Fibroblast of skin of left biceps (primary cell): ENCODE results near the gene CYP19A1.

ENCODE experiments used
- DNase-seq, 2 experiments: peaks; one replicate each; pipeline ENCODE4 v3.0.0-alpha.2; 2013; ENCODE audit warnings: low read depth in 2 of 2

Gene CYP19A1

DNA sequence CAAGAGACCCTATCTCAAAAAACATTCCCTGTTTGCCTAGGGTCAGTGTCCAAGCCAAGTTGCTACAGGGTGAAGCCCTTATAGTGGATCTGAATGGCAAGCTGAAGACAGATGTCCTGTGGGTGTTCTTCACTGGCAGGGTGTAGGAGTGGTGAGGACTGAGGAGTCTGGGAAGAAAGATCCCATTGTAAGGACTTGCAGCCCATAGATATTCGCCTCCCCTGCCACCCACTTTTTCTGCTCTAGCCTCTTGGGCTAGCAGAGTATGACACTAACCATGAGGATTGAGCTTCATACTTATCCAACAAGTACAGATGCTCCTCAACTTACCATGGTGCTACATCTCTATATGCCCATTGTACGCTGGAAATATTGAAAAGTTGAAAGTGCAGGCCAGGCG, 13.2 kb downstream of the CYP19A1 start:
- no peak for DNase-seq

DNA sequence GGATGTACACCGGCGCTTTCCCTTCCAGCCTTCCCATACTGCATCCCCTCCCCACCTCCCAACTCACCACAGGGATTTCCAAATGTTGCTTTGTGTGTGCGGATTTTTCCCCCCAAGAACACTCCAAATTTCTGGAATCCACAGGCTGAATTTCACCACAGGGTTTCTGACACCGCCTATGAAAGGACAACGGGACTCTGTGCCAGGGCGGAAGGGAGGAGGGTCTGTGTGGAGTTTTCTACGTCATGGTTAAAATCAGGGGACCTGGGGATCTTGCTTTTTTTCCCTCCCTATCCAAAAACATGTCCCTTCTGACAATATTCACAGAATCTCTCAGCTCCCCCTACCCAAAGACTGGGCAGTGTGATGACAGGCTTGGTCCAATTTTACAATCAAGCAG, 14.6 kb downstream of the CYP19A1 start:
- no peak for DNase-seq

DNA sequence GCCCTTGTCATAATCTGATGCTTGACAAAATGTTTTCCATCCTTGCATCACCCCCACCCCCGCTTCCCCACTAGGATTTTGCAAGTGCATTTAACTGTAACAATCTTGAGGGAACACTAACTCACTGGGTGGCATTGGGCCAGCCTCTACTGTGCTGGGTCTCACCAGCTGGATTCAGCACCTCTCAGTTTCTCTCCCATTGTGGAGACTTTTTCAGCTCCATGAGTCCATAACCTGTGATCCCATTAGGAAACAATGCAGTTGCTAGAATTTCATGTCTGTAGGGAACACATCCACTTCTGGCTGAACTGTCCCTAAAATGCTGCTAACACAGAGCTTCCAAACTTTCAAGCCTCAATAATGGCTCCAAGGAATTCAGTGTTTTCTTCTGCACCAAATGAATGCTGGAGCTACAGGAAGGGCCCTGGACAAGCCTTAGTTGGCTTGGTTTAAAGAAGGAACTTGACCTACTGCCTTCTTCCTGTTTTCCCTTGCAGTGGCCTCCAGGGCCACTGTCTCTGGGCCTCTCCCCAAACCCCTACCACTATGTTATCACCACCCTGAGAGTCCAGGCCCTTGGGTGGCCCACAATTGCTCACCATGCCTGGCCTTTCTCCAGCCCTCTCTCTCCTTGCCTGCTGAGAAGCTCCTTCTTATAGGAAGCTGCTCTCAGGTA, 15.6 kb downstream of the CYP19A1 start:
- no peak for DNase-seq

DNA sequence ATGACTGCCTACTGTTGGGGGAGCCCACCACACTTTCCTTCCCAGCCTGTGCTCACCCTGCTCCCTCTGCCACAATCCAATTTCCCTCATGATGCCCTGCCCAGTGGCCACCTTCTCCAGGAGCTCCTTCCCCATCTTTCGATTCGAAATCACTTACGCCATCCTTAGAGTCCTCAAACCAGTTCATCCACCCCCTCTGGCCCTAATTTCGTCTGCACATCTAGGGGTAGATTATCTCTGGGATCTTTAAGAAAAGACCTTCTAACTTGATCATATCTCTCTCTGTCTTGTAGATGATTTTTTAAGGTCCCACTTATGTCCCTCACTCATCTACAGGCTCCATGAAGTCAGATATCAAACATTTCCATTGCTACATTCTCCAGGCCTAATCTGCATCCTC, 17.1 kb downstream of the CYP19A1 start:
- no peak for DNase-seq

DNA sequence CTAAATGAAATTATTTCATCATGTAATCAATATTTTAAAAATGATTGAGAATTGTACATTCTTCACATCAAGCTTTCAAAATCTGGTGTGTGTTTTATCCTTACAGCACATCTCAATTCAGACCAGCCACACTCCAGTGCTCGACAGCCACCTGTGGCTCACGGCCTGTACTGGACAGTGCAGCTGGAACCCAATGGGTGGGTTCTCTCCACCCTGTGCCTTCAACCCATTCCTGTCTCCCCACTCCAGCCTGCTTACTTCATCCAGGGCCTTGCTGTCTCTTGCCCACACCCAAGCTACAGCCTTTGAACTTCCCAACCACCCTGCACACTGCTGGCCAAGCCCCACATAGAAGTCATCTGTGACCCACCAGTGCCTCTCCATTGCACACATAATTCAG, 17.6 kb downstream of the CYP19A1 start:
- no peak for DNase-seq

DNA sequence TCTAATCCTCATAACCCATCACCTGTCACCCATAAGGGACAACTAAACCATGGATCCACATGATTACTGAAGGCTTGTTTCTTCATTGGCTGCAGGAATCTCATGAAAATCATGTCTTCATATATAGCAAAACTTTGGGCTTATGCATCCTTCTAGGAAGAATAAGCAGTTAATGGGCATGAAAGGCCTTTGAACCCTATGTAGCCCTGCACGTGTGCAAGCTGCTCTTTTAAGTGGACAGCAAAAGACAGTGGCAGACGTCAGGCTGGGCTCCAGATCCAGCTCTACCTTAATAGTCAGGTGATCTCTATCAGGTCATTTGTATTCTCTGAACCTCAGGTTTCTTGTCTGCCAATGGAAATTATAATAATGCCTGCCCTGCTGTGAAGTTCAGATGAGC, 18.9 kb downstream of the CYP19A1 start:
- DNase-seq: no peak

DNA sequence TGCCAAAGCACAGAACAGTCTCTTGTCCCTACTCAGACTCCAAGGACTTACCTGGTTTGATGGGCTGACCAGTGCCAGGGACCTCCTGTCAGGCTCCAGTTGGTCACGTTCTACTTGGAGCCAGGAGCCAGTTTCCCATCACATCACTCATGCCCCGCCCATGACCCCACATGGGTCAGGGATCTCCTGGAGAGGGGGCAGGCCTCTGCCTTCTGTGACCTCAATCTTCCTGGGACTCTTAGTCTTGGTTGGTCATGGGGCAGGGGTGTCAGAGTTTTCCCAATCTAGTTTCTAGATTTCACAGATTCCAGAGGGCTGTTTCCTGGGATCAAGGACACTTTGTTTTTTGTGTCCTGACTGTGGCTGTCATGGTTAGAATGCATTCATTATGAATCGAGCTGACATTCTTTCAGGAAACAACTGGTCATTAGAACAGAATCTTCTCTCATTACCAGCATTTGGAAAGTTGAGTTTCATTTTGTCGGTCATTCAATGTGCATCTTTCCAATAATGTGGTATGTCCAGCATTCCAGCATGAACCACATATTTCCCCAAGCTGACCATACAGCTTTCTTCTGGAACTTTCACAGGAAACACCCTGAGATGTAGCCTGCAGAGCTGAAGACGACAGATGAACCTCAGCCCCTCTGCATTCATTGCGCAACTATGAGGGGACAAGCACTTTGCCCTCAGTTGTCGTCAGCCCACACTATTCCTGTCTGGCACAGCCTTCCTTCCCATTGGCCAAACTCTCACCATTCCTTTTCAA, 19.8 kb downstream of the CYP19A1 start:
- no peak for DNase-seq

DNA sequence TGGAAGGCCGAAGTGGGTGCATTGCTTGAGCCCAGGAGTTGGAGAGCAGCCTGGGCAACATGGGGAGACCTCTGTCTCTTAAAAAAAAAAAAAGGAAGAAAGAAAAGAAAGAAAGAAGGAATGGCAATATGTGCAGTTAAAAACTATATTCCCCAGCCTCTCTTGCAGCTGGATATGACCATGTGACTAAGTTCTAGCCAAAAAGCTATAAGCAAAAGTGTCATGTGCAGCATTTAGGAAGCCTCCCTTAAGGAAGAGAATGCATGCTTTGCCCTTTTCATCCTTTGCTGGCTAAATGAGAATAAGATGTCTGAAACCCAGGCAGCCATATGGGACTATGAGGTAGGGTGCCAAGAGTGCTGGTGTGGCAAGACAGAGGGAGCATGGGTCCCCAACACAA, 21.8 kb downstream of the CYP19A1 start:
- DNase-seq: no peak

DNA sequence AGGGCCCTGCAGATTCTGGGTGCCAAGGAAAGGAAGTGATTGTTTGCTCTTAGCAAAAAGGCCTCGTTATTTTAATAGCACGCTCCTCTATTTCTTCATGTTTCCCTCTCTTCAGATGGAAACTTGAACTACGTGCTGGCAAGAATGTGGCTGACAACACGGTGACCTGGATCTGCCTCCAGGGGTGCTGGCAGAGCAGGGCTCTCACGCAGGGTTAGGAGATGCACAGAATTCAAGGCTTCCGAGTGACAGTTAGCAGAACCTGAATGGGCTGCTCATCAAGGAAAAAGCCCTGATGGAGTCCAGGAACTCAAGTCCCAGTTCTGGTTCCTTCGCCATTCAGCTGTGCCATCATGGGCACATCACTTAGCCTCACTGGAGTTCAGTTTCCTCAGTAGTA, 22.7 kb downstream of the CYP19A1 start:
- DNase-seq: no peak

DNA sequence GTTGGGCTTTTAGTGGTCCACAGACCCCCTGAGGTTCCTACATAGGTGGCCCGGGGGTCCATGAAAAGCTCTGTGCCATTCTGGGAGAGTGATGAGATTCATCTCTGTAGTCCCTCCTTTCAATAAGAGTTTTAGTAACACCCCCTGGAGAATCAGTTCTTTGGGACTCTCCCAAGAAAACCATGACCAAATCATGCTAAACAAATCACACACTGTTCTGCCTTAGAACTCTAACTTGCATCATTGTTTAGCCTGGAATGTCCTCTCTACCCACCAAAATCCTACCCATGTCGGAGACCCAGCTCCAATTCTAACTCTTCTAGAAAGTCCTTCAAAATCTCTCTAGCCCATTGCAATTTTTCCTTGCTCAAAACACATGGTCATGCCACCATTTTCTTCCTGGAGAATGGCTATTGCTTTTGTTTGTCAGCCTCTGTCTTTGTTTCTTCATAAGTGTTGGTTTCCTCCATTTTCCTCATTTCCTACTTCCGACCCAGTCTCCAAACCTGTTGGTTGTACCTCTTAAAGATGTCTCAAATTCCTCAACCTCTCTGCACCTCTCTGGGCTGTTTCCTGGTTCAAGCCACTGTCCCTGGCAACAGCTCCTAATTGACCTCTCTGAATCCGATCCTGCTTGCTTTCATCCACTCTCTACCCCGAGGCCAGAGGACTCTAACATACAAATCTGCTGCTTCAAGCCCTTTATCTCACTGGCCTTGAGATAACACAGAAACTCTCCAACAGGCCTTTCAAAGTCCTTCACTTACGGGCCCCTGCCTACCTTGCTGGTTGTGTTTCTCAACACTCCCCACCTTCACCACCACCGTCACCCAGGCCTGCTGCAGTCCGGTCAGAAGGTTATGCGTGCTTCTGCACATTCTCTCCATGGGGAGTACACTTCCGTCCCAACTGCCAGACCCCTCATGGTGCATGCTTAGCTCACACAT, 23.7 kb downstream of the CYP19A1 start:
- no peak for DNase-seq

DNA sequence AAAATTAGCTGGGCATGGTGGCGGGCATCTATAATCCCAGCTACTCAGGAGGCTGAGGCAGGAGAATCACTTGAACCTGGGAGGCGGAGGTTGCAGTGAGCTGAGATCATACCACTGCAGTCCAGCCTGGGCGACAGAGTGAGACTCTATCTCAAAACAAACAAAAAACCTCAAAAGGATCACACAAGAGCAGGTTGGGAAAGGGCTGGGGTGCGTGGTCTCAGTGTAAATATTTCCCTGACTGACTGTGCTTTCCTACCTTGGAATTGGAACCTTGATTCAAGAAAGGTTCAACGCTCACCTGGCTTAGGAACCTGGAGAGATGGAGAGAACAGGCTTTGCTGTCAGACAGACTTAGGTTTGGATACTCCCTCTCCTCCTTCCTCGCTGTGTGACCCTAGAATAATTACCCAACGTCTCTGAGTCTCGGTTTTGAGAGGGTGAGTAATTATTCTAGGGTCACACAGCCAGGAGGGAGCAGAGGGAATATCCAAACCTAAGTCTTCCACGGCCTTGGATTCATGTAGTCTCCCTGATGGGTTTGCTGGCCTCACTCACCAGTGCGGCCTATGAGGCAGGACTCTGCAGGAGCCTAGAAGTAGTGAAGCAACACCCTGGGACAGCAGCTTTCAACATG, 24.6 kb downstream of the CYP19A1 start:
- no peak for DNase-seq

DNA sequence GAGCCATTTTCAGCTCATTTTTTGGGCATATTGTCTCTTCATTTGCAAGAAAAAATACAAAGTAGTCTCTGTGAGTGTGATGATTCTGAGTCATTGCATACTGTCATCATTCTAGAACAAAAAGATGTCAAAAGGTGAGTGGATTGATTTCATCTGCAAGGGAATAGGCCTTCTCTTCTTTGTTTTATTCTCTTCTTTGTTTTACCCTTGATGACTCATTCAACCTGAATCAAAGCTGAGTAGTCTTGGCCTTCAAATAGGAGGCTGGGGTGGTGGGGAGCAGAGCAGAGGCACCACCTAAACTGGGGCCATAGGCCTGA, 25.4 kb downstream of the CYP19A1 start:
- no peak for DNase-seq

DNA sequence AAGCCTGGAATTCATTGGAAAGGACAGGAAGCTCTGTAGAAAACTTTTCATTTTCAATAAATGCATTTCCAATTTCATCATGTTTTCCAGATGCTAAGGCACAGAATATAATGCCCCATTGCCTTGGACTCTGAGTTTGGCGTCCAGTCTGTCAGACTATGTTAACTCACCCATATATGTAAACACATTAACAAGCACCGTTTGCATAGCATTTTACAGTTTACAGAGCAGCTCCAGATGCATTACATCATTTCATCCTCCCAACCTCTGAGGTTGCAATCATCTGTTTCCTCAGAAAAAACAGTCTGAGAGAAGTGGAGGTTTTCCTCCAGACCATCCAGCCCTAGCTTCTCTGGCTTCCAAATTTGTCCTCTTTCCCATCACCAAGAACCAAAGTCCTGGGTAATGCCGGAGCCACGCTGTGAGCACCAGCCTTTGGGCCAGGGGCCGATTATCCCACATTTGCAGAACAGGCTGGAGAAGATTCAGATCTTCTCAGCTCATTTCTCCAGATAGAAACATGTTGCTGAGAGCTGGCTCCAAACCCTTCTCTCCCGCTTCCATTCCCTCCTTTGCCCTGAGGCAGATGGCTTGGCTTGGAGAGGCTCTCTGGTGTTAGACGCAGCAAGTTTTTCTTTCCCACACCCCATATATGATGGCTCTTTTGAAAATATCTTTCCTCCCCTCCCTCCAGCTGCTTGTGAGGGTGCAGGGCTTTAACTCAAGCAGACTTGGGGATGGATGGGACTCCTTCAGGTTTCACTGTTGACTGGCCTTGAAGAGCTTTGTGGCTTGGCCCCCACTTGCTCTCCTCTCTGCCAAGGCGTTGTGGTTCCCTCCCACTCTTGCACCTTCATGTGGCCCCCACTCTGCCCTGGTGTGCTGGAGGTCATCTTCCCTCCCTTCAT, 26.0 kb downstream of the CYP19A1 start:
- no peak for DNase-seq

DNA sequence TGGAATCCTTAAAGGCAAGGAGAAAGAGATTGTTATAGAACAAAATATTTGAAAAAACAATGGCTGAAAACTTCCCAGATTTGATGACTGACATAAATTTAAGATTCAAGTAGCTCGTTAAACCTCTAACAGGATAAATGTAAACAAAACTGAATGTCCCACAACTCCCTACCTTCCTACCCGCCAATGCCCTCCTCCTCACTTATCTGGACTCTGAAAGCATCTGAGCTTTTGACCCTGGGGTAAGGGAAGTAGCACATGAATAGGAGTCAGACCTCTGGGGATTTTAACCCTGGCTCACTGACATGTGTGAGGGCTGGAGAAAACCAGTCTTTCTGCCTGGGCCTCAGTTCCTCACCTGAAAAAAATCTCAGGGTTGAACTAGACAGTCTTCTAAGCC, 26.9 kb downstream of the CYP19A1 start:
- no peak for DNase-seq

DNA sequence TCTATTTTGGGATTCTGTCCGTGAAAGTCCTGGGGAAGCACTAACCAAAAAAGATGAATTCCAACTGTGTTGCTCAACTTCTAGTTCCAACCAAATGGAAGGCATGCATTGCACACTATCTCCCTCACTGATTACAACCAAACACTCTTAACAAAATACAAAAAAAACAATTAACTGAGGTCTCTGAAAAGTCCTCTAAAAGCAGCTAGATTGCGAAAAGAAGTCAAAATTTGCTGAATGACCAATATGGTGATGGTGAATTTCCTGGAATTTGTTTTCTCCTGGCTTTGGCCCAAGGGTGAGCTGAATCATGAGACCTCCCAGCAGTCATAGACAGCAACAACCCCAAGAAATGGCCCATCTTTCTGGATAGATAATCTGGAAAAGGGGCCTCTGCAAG, 28.3 kb downstream of the CYP19A1 start:
- peak; percentile 42 to 47 for DNase-seq

DNA sequence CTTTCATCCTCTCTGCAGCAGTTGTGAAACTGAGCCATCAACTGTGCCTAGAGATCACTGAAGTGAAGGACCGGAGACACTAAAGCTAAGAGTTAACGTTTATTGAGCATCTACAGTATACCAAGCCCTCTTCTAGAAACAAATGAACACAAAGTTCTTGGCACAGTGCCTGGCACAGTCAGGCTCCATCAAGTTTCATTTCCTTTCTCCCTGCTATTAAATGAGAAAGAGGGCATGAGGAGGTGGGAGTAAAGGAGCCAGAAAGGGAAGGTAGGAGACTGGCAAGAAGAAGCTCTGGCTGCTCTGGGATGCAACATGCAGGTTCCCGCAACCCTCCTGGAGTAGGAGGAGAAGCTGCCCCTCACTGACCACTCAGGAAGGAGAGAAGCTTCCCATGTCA, 30.6 kb downstream of the CYP19A1 start:
- DNase-seq: no peak

DNA sequence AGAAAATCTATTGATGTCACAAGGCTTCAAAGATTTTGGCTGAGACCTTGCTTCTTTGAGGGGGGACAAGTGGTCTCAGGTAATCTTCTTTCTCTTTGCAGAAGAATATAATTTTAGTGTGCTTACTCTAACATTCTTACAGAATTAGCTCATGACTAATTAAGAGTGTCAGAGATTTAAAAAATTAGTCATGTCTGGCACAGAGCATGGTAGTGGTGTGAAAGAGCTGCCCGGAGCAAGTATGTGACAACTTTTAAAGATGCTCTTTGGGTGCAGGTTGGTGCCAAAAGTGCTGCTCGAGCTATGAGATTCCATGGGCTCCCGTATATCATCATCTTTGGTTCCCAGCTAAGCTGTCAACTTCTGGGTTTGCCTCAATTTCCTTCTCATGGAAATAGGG, 31.1 kb downstream of the CYP19A1 start:
- DNase-seq: no peak

DNA sequence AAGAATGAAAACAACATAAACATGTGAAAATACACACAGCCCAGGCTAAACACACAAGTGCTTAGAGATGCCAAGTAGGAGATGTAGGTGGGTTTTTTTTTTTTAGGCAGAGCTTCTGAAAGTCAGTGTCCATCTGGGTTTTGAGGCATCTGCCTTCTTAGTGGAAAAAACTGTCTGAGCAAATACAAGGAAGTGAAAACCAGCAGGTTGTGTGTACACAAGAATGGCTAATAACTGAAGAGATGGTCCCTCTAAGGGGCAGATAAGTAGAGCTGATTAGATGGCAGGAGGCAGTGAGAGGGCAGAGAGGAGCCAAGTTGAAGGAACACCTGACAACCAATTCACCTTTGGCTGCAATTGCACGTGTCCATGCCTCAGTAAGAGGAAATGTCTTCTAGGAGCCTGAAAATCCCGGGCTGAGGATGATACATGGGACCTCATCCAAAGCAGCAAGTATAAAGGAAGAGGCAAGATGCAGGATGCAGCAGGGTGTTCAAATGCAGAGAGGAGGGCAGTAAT, 34.9 kb downstream of the CYP19A1 start:
- DNase-seq: no peak

DNA sequence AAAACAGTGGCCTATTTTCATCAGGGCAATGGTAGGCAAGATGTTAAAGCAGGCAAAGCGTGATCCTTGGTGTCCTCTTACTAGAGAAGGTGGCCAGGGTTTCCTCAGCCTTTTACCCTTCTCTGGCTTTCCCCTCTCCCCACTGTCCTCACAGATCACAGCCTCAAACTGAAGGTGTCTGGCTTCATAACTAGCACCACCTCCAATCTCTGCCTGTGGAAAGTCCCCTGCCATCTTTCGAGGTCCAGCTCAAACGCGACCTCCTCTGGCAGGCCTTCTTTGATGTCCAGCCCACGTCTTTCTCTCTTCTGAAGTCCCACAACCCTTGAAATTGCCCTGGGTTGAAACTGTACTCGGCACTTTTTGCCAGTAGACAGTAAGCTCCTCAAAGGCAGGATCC, 35.9 kb downstream of the CYP19A1 start:
- no peak for DNase-seq

DNA sequence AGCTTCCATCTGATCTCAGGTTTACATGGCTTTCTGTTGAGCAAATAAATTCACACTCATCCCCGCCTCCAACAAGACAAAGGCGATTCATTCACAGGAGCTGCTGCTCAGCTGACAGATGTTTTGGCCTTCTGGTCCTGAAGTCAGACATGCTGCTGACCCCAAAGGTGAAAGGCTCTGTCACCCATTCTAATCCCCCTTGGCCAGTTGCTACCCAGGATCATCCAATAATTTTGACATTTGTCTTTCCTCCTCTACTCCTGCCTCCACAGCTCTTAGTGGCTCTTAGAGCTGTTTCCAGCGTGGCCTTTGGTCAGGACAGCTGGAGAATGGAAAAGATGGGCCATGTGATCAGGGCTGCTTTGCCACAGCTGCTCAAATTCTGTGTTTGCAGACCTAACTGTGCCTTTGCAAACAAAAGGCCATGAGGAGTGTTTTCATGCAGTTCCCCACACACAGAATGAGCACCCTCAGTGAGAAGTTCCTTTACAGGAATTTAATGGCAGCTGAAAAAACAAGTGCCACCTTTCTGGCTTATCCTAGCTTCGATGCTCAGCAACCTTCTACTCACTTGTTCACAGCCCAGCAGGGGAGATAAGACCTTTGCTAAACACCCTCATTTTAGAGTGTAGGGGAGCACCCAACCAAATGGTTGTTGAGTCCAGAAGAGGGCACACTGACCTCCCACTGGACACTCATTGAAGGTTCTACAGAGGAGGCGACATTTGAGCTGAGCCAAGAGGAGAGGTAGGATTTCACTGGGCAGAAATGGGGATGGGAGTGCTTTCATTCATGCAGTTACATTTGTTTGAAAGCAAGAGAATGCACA, 39.0 kb downstream of the CYP19A1 start:
- no peak for DNase-seq
